ENCODE results near the gene MEGF8.

MEGF8 gene

DNA sequence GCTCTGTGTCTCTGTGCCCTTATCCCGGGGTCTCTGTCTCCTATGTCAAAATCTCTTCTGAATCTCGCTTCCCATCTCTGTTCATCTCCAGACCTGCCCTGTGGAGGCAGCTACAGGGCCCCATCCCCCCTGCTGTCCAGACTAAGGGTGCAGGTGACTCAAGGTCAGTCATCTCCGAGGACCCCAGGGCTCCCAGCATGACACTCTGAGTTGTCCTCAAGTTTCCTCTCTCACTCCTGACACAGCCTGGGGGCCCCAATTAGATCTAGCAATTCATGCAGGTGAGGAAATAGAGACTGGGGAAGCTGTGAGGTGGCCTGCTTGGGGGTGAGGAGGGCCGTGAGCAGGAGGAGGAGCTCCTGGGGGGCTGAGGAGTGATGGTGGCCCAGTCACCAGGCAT, 66.7 kb downstream of the MEGF8 start:
- DNase-seq = no peak

DNA sequence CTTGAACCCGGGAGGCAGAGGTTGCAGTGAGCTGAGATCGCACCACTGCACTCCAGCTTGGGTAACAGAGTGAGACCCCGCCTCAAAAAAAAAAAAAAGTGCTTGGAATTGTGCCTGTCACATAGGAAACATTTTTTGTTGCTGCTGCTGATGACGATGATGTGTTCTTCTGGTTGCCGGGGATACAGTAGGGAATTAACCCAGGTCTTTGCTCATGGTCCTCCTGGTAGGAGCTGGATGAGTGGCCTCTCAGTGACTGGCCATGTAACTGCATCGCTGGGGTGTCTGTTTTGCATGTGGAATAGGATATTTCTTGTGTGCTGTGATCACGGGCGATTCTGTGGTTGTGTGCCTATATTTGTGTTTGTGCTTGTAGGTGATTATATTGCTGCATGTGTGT, 69.3 kb downstream of the MEGF8 start:
- DNase-seq = no peak

DNA sequence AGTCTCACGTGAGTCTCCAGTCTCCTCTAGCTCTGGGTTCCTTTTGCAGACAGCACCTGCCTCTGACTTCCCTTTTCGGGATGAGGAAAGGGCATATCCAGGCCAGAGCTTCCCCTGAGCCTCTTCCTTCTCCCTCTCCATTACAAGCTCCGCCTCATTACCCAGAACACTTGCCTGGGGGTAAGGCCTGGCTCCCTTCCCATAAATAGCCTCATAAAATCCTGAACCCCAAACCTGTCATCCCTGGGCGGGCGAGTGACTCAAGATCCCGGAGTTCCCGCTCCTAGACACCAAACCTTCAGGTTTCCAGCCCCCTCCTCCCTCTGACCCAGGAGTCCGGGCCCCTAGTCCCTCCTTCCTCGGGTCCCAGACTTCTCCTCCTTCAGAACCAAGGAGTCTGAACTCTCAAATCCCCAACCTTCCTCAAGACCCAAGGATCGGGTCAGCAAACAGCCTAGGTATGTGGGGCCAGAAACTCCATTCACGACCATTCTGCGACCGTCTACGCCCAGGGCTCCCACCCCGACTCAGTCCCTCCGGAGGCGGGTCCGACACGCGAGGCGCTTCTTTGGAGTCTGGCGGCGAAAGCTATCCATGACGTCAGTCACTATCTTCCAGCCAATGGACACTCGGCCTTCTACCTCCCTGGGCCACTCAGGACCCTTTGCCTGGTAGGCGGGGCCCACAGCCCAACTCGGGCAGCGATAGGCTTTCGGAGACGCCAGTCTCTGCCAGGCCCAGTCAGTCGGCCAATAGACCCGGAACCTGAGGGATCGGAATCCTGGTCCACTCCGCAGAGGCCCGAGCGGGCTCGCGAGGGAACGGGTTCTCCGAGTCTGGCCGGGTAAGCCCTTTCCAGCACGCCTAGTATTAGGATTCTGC, 71.2 kb downstream of the MEGF8 start:
- DNase-seq = peak; percentile 95

- peak; percentile 12 for DNase-seq
These were observed 72.1 kb downstream of the MEGF8 start for GRCh38 chr19:42397263-42398166.

GRCh38 chr19:42400404-42400803, 75.0 kb downstream of the MEGF8 start:
- no peak for DNase-seq

- DNase-seq = peak; percentile 56
These were observed 76.2 kb downstream of the MEGF8 start for GRCh38 chr19:42401365-42402303.

GRCh38 chr19:42402376-42403116, 77.1 kb downstream of the MEGF8 start:
- DNase-seq = no peak

GRCh38 chr19:42403586-42403985, 78.2 kb downstream of the MEGF8 start:
- no peak for DNase-seq

DNA sequence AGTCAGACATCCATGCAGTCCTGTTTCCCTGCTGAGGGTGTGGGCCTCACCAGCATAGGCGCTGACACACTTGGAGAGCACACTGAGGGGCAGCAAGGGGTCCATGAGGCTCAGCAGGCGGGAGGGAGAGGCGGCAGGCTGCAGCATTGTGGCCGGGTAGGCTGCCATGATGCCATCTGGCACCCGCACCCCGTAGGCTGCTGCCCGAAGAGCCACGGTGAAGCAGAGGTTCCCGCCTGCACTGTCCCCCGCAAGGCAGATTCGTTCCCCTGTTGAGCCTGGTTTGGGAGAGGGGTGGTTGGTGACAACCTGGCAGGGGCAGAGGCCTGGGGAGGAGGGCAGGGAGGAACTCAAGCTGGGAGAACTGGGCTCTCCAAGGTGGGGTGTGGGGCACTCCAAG, 80.7 kb downstream of the MEGF8 start:
- no peak for DNase-seq

- DNase-seq = no peak
These were observed 81.8 kb downstream of the MEGF8 start for GRCh38 chr19:42407085-42407815.

DNA sequence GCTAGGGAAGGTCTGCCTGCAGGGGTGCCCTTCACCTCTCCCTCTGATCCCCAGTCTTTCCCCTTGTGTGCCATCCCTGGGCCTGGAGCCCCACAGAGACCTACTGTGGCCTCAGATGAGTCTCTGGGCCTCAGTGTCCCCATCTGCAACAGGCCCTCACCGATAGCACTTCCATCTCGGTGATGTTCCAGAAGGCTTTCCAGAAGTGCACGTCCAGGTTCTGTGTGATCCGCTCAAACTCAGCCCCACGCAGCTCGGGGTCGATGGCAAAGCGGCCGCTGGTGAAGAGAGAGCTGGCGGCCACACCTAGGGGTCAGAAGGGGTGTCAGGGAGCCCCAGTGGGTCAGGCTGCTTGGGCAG, 82.4 kb downstream of the MEGF8 start:
- no peak for DNase-seq

DNA sequence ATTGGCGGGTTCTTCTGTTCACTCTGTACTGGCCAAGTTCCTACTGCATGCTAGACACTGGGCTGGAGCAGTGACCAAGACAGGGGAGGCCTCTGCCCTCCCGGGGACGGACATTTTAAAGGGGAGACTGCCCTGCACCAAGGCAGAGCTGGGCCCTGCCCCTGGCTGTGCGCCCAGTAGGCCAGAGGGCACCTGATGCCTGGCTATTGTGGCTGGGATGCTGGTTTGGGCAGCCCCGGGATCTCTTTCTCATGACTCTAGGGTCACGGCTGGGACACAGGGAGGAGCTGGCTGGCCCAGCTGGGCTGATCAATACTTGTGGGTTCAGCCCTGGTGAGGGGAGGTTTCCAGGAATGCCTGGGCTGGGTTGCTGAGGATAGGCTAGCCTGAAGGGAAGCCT, 84.0 kb downstream of the MEGF8 start:
- DNase-seq = no peak

- no peak for DNase-seq
These were observed 84.9 kb downstream of the MEGF8 start for GRCh38 chr19:42410371-42410770.

GRCh38 chr19:42411581-42412178, 86.2 kb downstream of the MEGF8 start:
- DNase-seq = no peak

DNA sequence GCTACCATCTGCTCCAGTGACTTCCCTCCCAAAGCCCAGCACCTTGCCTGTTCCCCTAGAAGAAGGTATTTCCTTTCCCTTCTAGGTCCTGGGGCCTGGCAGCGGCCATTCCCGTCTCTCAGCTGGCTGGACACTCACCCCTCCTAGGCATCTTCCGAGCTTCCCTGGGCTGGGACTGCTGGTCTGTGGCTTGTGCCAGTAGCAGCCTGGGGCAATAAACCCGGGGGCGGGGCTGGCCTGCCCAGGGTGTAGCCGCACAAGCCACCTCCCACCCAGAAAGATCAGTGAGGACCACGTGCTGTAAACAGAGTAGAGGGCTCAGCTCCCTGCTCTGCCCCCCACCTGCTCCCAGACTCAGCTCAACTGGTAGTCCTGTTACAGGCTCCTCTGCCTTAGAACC, 86.8 kb downstream of the MEGF8 start:
- DNase-seq = no peak

DNA sequence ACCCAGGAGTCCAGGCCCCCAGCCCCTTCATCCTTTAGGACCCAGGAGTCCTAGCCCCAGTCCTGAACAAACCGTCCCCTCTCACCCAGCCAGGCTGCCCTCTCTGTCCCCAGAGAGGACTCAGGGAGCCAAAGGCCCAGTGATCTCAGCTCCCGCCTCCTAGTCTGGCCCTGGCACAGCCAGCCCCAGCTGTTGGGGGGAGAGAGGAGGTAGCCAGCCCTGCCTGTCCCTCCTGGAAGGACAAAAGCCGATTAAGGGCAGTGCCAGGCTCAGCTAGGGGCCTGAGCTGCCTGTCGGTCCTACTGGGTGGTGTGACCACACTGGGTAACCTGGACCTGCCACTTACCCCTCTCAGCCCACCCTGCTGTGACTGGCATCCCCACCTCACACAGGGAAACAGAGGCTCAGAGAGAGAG, 87.2 kb downstream of the MEGF8 start:
- DNase-seq = no peak

DNA sequence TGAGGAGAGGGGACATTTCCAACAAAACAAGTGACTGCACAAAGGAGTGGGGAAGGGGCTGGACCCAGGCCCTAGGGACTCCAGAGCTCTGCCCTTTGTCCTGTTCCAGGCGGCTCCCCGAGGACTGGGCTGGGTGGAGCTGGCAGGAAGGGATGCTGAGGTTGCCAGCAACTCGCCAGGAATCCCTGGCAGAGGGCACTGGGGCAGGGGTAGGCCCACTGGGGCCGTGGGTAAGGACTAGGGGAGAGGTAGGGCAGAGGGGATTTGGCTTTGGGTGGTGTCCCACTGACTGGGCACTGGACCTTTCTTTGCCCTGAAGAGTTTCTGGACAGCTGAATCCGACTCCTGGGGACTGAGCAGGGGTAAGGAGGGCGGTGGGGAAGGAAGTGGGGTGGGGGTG, 93.9 kb downstream of the MEGF8 start:
- DNase-seq = no peak

DNA sequence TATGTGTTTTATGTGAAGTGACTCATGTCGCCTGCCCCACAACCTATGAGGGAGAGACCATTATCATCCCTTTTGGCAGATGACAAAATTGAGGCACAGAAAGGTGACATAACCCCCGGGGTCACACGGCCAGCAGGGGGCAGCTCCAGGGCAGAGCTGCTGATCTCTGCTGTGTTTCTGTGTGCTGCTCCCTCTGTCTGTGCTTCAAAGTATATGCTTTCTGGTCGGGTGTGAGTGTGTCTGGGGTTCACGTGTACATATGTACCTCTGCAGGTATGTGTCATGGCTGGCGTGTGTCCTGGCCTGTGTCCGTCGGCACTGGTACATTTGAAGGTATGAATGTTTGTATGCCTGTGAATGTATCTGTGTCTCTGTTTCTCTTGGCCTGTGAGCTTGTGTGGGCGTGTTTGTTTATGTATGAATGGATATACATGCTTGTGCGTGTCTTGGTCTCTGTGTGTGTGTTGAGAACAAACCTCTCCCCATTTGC, 94.7 kb downstream of the MEGF8 start:
- DNase-seq = peak; percentile 77

- no peak for DNase-seq
These were observed 95.7 kb downstream of the MEGF8 start for GRCh38 chr19:42421101-42421500.

DNA sequence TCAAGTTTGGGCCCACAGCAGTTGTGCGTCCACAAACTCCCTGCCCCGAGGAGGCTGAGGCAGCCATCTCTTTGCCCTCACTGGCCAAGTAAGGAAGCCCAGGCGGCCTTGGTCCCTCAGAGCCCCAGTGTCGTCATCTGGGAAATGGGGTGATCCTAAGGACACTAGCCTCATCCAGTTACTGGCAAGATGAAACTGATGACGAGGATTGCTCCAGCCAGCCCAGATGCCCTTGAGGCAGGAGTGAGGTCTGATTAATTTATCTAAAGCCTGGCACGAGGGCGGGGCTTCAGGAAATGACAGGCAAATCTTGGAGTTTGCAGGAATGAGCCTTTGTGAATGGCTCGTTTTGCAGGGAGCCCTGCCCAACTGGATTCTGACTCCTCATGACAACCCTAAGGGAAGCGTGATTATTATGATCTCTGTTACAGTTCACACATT, 96.2 kb downstream of the MEGF8 start:
- no peak for DNase-seq

All from RPMI8226 (cell line).